Osteoblast (primary cell): ENCODE measurements around the gene NFS1. TPM values are rescaled to one million over a fixed set of nuclear protein-coding genes. Genes with fewer than 3 reads are reported as not detected.

Experiments used
- DNase-seq: peaks from one replicate; pipeline ENCODE4 v3.0.0; 2011; ENCODE audit warnings: low spot score, mixed read lengths; ENCODE audit not compliant: insufficient read length; ENCODE audit errors: missing footprints
- H2AFZ ChIP-seq: 2 replicates; pipeline ENCODE4 v1.6.0; 2011; ENCODE audit warnings: mild to moderate bottlenecking, low read length
- H3K27ac ChIP-seq: 2 replicates; pipeline ENCODE4 v1.5.1; 2011; ENCODE audit warnings: mild to moderate bottlenecking, low read depth, low read length, moderate library complexity
- H3K27me3 ChIP-seq: 2 replicates; pipeline ENCODE4 v1.6.0; 2012; ENCODE audit warnings: mild to moderate bottlenecking, control low read depth, inconsistent platforms, low read length, moderate library complexity; ENCODE audit not compliant: insufficient read depth
- H3K36me3 ChIP-seq: 2 replicates; pipeline ENCODE4 v1.5.1; 2011; ENCODE audit warnings: mild to moderate bottlenecking, low read length, control low read depth, moderate library complexity; ENCODE audit not compliant: insufficient read depth
- H3K4me1 ChIP-seq: 2 replicates; pipeline ENCODE4 v1.5.1; 2011; ENCODE audit warnings: mild to moderate bottlenecking, low read length, control low read depth, moderate library complexity; ENCODE audit not compliant: insufficient read depth
- H3K4me2 ChIP-seq: 2 replicates; pipeline ENCODE4 v1.6.0; 2011; ENCODE audit warnings: mild to moderate bottlenecking, low read length; ENCODE audit not compliant: insufficient read depth
- H3K4me3 ChIP-seq: fragments of 200-600 bp; sonication (generic); 3 replicates; pipeline ENCODE4 v1.5.1; 2012; ENCODE audit warnings: mild to moderate bottlenecking, low read length, inconsistent platforms; ENCODE audit not compliant: insufficient read depth
- H3K79me2 ChIP-seq: 2 replicates; pipeline ENCODE4 v1.6.0; 2012; ENCODE audit warnings: mild to moderate bottlenecking, low read length, control low read depth, inconsistent platforms; ENCODE audit not compliant: insufficient read depth
- H3K9me3 ChIP-seq: 2 replicates; pipeline ENCODE4 v1.5.1; 2011; ENCODE audit warnings: low read depth, low read length, control low read depth
- H4K20me1 ChIP-seq: 2 replicates; pipeline ENCODE4 v1.6.0; 2012; ENCODE audit warnings: mild to moderate bottlenecking, low read length, control low read depth; ENCODE audit not compliant: insufficient read depth
- CTCF ChIP-seq: IDR thresholded peaks from 2 replicates; pipeline ENCODE4 v1.5.1; 2011; ENCODE audit warnings: mild to moderate bottlenecking, low read depth, low read length, moderate library complexity; ENCODE audit errors: extremely low read depth
- total RNA-seq: library from RNA; depleted of rRNA; stranded (reverse); fragments of >200 nt; gene quantifications from 2 replicates; pipeline ENCODE4 v1.2.3, GENCODE V29; 2012

Gene NFS1
- total RNA-seq, 1 donor: 21.7 TPM

DNA sequence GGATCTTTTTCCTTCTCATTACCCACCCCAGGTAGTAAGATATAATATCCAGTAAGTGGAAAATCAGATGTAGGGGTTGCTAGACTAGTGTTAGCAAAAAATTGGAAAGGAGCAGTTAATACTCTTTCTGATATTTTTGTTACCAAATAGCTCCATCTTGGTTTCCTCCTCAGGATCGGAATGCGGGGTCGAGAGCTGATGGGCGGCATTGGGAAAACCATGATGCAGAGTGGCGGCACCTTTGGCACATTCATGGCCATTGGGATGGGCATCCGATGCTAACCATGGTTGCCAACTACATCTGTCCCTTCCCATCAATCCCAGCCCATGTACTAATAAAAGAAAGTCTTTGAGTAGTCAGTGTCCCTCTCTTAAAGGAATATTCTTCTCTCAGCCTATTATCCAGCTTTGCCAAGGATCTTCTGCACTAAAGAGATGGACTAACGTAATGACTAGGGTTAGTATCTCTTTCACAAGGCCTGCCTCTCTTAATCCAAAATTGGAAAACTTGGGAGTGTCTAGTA is 1.5 kb upstream of the NFS1 start:
- TF ChIP-seq CTCF: no peak
- peak overlapping the region; percentile 95 for H3K4me3 ChIP-seq
- no peak overlapping the region for H2AFZ ChIP-seq
- peaks cover 41% of the 10 kb centered on the region for H3K79me2 ChIP-seq
- H4K20me1 ChIP-seq: peaks cover 20% of the 10 kb centered on the region
- H3K4me1 ChIP-seq: peaks cover 30% of the 10 kb centered on the region
- H3K4me2 ChIP-seq: peak overlapping the region; percentile 99
- DNase-seq: peak; percentile 31
- H3K36me3 ChIP-seq: peaks cover 42% of the 10 kb centered on the region
- H3K27me3 ChIP-seq: no peaks in the 10 kb centered on the region
- no peaks in the 10 kb centered on the region for H3K9me3 ChIP-seq
- peak overlapping the region; percentile 92 for H3K27ac ChIP-seq

DNA sequence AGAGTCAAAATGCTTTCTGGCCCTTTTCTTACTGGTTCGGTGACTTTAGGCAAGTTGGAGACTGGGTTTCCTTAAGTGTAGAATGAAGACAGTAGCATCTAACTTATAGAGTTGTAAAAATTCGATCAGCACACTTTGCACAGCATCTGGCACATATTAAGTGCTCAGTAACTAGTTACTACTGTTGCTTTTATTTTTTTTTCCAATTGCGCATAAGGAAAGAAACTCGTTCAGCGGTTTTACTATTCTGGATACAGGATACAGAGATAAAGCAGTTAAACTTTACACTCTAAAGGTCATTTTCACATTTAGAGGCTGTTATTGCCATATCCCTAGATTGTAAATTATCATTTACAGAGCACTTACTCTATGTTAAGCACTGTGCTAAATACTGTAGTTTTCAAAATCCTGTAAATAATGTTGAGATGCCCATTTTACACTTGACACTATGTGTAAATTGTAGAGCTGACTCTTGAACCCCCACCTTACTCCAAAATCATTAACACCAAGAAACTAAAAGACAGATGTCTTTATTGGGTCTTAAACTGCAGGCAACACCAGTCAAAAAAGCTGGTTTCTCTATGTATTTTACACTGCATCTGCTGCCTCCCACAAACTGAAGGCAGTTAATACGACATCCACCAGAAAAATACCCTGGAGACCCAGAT is 939 bp upstream of the NFS1 start:
- H2AFZ ChIP-seq: no peak overlapping the region

DNA sequence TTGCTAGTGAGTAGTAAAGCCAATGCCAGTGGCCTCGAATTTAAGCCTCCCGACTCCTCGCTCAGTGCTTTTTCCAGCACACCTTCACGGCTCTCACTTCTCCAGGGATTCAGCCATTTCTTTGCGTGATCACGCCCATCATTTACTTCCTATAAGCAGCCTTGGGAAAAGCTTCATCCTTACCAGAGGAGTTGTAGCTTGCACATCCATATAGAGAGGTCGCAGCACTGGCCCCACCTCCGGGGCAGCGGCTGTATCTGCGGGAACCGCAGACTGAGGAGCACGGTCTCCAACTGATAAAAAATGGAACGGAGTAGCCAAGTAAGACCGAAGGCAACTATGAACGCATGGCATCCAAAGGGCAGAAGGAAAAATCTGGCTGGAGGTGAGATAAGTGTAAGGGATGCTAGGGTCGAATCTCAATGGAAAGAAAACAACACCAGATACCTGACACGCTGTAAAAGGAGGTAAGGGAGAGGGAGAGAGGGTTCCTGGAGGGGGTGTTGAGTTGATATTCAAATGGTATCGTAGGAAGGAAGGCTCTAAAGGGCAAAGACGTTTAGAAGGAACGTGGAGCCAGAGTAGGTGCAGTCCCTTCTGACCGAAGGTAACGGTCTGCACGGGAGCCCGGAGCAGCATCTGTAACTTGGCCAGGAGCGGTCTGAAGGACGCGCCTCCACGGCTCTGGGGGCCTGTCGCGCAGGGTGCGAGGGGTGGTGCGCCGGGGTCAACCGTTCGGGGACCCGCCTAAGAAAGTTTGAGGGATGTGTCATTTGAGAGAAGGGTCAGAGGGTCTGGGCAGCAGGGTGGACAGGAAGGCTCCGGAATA is 640 bp downstream of the NFS1 start:
- TF ChIP-seq CTCF: no peak
- peak; percentile 92 for DNase-seq
- Histone ChIP-seq H4K20me1 (peaks cover 5% of the 10 kb centered on the region), H3K27ac (peak overlapping the region; percentile 92), H3K4me2 (peak overlapping the region; percentile 99), H3K4me1 (peaks cover 24% of the 10 kb centered on the region), H3K36me3 (peaks cover 33% of the 10 kb centered on the region), H2AFZ (peak overlapping the region; percentile 77), H3K4me3 (peak overlapping the region; percentile 95), H3K9me3 (no peaks in the 10 kb centered on the region), H3K79me2 (peaks cover 32% of the 10 kb centered on the region), H3K27me3 (no peaks in the 10 kb centered on the region)

More for the DNA sequence above, 939 bp upstream of the NFS1 start:
- Histone ChIP-seq H3K4me2 (peak overlapping the region; percentile 99), H3K79me2 (peaks cover 38% of the 10 kb centered on the region), H3K27ac (peak overlapping the region; percentile 92), H3K4me3 (peak overlapping the region; percentile 95), H4K20me1 (peaks cover 16% of the 10 kb centered on the region), H3K27me3 (no peaks in the 10 kb centered on the region), H3K36me3 (peaks cover 40% of the 10 kb centered on the region), H3K9me3 (no peaks in the 10 kb centered on the region), H3K4me1 (peaks cover 30% of the 10 kb centered on the region)
- peak; percentile 25 for DNase-seq
- no peak for TF ChIP-seq CTCF
